ENCODE results near the gene NEURL1.

NEURL1 gene

DNA sequence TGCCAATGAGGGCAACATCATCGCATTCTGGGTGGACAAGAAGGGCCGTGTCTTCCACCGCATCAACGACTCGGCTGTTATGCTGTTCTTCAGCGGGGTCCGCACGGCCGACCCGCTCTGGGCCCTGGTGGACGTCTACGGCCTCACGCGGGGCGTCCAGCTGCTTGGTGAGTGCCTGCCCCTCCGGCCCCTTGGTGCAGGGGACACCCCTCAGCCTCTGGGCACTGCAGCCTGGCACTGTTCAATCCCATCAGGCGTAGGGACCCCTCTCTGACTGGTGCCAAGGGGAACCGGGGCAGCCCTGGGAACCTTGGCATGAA lies 78.1 kb downstream of the NEURL1 start:
- Histone ChIP-seq H3K27ac (ENCODE audit: low read depth, low read length) (no peak overlapping the region), H3K4me2 (ENCODE audit: low read depth, low read length, poor library complexity, severe bottlenecking) (no peak overlapping the region), H2AFZ (ENCODE audit: low read depth, low read length, severe bottlenecking) (no peak overlapping the region), H4K20me1 (ENCODE audit: low read depth, low read length) (no peaks in the 10 kb centered on the region), H3F3A (ENCODE audit: insufficient read depth) (no peaks in the 10 kb centered on the region), H3K36me3 (ENCODE audit: low read length) (no peaks in the 10 kb centered on the region), H3K9ac (ENCODE audit: low read length) (no peak overlapping the region), H3K9me3 (ENCODE audit: insufficient read depth, low read length) (no peaks in the 10 kb centered on the region), H3K4me3 (ENCODE audit: insufficient read depth, low read length, poor library complexity, severe bottlenecking) (no peak overlapping the region), H3K79me2 (ENCODE audit: insufficient read depth, low read length) (no peaks in the 10 kb centered on the region), H3K9me2 (replicated peaks; ENCODE audit: insufficient read depth, low read length) (no peaks in the 10 kb centered on the region), H3K27me3 (ENCODE audit: low read length) (no peaks in the 10 kb centered on the region)
- no peak for TF ChIP-seq EZH2phosphoT487 (conservative IDR thresholded peaks at IDR 0.05; ENCODE audit: low read length)
- TF ChIP-seq, protein P1, sequence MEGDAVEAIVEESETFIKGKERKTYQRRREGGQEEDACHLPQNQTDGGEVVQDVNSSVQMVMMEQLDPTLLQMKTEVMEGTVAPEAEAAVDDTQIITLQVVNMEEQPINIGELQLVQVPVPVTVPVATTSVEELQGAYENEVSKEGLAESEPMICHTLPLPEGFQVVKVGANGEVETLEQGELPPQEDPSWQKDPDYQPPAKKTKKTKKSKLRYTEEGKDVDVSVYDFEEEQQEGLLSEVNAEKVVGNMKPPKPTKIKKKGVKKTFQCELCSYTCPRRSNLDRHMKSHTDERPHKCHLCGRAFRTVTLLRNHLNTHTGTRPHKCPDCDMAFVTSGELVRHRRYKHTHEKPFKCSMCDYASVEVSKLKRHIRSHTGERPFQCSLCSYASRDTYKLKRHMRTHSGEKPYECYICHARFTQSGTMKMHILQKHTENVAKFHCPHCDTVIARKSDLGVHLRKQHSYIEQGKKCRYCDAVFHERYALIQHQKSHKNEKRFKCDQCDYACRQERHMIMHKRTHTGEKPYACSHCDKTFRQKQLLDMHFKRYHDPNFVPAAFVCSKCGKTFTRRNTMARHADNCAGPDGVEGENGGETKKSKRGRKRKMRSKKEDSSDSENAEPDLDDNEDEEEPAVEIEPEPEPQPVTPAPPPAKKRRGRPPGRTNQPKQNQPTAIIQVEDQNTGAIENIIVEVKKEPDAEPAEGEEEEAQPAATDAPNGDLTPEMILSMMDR (IDR thresholded peaks at IDR 0.05; ENCODE audit: insufficient read depth, low read length, poor library complexity, severe bottlenecking) = no peak

- no peak overlapping the region for H3K4me3 ChIP-seq (ENCODE audit: insufficient read depth, low read length, poor library complexity, severe bottlenecking)
- H3K27ac ChIP-seq (ENCODE audit: low read depth, low read length) = no peak overlapping the region
- H4K20me1 ChIP-seq (ENCODE audit: low read depth, low read length) = no peaks in the 10 kb centered on the region
- no peaks in the 10 kb centered on the region for H3K36me3 ChIP-seq (ENCODE audit: low read length)
- H3K9me3 ChIP-seq (ENCODE audit: insufficient read depth, low read length) = no peaks in the 10 kb centered on the region
- H3K4me2 ChIP-seq (ENCODE audit: low read depth, low read length, poor library complexity, severe bottlenecking) = no peak overlapping the region
- no peaks in the 10 kb centered on the region for H3K9me2 ChIP-seq (replicated peaks; ENCODE audit: insufficient read depth, low read length)
- H3K27me3 ChIP-seq (ENCODE audit: low read length) = no peaks in the 10 kb centered on the region
- H3K79me2 ChIP-seq (ENCODE audit: insufficient read depth, low read length) = no peaks in the 10 kb centered on the region
- no peak overlapping the region for H3K9ac ChIP-seq (ENCODE audit: low read length)
- TF ChIP-seq, protein P1 (IDR thresholded peaks at IDR 0.05; ENCODE audit: insufficient read depth, low read length, poor library complexity, severe bottlenecking) = no peak
- TF ChIP-seq EZH2phosphoT487 (conservative IDR thresholded peaks at IDR 0.05; ENCODE audit: low read length) = no peak
- no peak overlapping the region for H2AFZ ChIP-seq (ENCODE audit: low read depth, low read length, severe bottlenecking)
- no peaks in the 10 kb centered on the region for H3F3A ChIP-seq (ENCODE audit: insufficient read depth)
These were observed 79.1 kb downstream of the NEURL1 start for GRCh38 chr10:103572347-103573204.

DNA sequence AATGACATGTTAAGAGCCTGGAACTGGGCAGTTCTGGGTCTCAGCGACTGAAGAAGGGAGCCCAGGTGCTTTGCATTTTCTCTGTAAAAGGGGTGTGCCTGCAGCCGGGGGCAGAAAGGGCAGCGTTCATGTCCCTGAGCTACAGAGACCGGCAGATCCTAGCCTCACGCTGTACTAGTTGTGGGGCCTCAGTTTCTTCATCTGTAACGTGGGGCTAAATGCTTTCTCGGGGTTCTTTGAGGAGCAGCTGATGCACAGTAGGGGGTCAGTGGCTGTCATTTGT lies 79.6 kb downstream of the NEURL1 start:
- no peaks in the 10 kb centered on the region for H4K20me1 ChIP-seq (ENCODE audit: low read depth, low read length)
- no peak for TF ChIP-seq EZH2phosphoT487 (conservative IDR thresholded peaks at IDR 0.05; ENCODE audit: low read length)
- TF ChIP-seq, protein P1 (IDR thresholded peaks at IDR 0.05; ENCODE audit: insufficient read depth, low read length, poor library complexity, severe bottlenecking) = no peak
- no peak overlapping the region for H3K4me2 ChIP-seq (ENCODE audit: low read depth, low read length, poor library complexity, severe bottlenecking)
- no peaks in the 10 kb centered on the region for H3K9me2 ChIP-seq (replicated peaks; ENCODE audit: insufficient read depth, low read length)
- no peaks in the 10 kb centered on the region for H3K27me3 ChIP-seq (ENCODE audit: low read length)
- no peaks in the 10 kb centered on the region for H3F3A ChIP-seq (ENCODE audit: insufficient read depth)
- H3K9me3 ChIP-seq (ENCODE audit: insufficient read depth, low read length) = no peaks in the 10 kb centered on the region
- H2AFZ ChIP-seq (ENCODE audit: low read depth, low read length, severe bottlenecking) = no peak overlapping the region
- no peak overlapping the region for H3K9ac ChIP-seq (ENCODE audit: low read length)
- no peak overlapping the region for H3K27ac ChIP-seq (ENCODE audit: low read depth, low read length)
- H3K79me2 ChIP-seq (ENCODE audit: insufficient read depth, low read length) = no peaks in the 10 kb centered on the region
- no peak overlapping the region for H3K4me3 ChIP-seq (ENCODE audit: insufficient read depth, low read length, poor library complexity, severe bottlenecking)
- no peaks in the 10 kb centered on the region for H3K36me3 ChIP-seq (ENCODE audit: low read length)
